ENCODE data around the gene KIF1C. TPM values are rescaled to one million over a fixed set of nuclear protein-coding genes. Genes with fewer than 3 reads are reported as not detected.

KIF1C gene
- total and polyA plus RNA-seq, 4 donors = 10.4 to 62.2 (median 36.8) TPM

DNA sequence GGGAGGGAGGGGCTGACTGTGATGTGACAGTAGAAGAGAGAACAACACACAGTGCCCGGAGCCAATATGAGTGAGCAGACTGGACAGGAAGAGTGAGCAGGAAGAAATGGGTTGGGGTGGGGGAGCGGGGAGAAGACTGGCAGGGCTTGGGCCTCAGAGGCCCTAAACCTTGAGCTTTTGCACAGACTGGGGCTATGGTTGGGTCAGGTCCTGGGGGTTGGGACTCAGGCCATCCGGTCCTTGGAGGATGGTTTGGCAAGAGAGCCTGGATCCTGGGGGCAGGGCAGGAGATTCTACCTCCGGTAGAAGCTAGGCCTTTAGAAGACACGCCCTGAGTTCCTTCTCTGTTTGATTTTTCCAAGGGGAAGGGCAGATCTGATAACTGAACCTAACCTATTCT is 11.3 kb upstream of the KIF1C start:
- Histone ChIP-seq H3K9me3 (ENCODE audit: control insufficient read depth in 4 of 4, low read length in 3 of 4) (no peaks in the 10 kb centered on the region), H3K27ac (ENCODE audit: low read depth in 1 of 2, low read length in 2 of 2) (peak overlapping the region; percentile 76 to 81), H3K27me3 (ENCODE audit: control insufficient read depth in 4 of 4, insufficient read depth in 4 of 4, low read length in 3 of 4) (no peaks in the 10 kb centered on the region), H3K36me3 (ENCODE audit: control insufficient read depth in 4 of 4, insufficient read depth in 3 of 4, low read depth in 1 of 4, low read length in 3 of 4) (peaks cover 2 to 13% (median 7%) of the 10 kb centered on the region in 4 donors), H3K4me3 (ENCODE audit: low read depth in 1 of 3, low read length in 3 of 3) (peak overlapping the region; percentile 18 to 84 (median 78)), H3K4me1 (ENCODE audit: control insufficient read depth in 4 of 4, insufficient read depth in 4 of 4, low read length in 3 of 4) (peaks cover 10 to 21% (median 15%) of the 10 kb centered on the region in 4 donors), H3K9ac (ENCODE audit: low read depth in 1 of 2, low read length in 2 of 2) (peak overlapping the region in 1 of 2 donors; percentile 87)
- TF ChIP-seq, protein P1, sequence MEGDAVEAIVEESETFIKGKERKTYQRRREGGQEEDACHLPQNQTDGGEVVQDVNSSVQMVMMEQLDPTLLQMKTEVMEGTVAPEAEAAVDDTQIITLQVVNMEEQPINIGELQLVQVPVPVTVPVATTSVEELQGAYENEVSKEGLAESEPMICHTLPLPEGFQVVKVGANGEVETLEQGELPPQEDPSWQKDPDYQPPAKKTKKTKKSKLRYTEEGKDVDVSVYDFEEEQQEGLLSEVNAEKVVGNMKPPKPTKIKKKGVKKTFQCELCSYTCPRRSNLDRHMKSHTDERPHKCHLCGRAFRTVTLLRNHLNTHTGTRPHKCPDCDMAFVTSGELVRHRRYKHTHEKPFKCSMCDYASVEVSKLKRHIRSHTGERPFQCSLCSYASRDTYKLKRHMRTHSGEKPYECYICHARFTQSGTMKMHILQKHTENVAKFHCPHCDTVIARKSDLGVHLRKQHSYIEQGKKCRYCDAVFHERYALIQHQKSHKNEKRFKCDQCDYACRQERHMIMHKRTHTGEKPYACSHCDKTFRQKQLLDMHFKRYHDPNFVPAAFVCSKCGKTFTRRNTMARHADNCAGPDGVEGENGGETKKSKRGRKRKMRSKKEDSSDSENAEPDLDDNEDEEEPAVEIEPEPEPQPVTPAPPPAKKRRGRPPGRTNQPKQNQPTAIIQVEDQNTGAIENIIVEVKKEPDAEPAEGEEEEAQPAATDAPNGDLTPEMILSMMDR (IDR thresholded peaks at IDR 0.05; ENCODE audit: low read depth, low read length, missing input control) = no peak
- no peak for TF ChIP-seq TAF1 (conservative IDR thresholded peaks at IDR 0.05)
- TF ChIP-seq HNF4A (conservative IDR thresholded peaks at IDR 0.05) = no peak
- no peak for TF ChIP-seq FOXA2 (IDR thresholded peaks at IDR 0.05)
- TF ChIP-seq NR2F2 (IDR thresholded peaks at IDR 0.05) = no peak
- TF ChIP-seq, protein P2, sequence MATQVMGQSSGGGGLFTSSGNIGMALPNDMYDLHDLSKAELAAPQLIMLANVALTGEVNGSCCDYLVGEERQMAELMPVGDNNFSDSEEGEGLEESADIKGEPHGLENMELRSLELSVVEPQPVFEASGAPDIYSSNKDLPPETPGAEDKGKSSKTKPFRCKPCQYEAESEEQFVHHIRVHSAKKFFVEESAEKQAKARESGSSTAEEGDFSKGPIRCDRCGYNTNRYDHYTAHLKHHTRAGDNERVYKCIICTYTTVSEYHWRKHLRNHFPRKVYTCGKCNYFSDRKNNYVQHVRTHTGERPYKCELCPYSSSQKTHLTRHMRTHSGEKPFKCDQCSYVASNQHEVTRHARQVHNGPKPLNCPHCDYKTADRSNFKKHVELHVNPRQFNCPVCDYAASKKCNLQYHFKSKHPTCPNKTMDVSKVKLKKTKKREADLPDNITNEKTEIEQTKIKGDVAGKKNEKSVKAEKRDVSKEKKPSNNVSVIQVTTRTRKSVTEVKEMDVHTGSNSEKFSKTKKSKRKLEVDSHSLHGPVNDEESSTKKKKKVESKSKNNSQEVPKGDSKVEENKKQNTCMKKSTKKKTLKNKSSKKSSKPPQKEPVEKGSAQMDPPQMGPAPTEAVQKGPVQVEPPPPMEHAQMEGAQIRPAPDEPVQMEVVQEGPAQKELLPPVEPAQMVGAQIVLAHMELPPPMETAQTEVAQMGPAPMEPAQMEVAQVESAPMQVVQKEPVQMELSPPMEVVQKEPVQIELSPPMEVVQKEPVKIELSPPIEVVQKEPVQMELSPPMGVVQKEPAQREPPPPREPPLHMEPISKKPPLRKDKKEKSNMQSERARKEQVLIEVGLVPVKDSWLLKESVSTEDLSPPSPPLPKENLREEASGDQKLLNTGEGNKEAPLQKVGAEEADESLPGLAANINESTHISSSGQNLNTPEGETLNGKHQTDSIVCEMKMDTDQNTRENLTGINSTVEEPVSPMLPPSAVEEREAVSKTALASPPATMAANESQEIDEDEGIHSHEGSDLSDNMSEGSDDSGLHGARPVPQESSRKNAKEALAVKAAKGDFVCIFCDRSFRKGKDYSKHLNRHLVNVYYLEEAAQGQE (IDR thresholded peaks at IDR 0.05) = no peak
- no peak for TF ChIP-seq SP1 (IDR thresholded peaks at IDR 0.05)
- no peak for TF ChIP-seq GABPA (IDR thresholded peaks at IDR 0.05 in 1 of 2, conservative IDR thresholded peaks at IDR 0.05 in 1 of 2)
- TF ChIP-seq RXRA (IDR thresholded peaks at IDR 0.05) = no peak
- TF ChIP-seq, protein P3, sequence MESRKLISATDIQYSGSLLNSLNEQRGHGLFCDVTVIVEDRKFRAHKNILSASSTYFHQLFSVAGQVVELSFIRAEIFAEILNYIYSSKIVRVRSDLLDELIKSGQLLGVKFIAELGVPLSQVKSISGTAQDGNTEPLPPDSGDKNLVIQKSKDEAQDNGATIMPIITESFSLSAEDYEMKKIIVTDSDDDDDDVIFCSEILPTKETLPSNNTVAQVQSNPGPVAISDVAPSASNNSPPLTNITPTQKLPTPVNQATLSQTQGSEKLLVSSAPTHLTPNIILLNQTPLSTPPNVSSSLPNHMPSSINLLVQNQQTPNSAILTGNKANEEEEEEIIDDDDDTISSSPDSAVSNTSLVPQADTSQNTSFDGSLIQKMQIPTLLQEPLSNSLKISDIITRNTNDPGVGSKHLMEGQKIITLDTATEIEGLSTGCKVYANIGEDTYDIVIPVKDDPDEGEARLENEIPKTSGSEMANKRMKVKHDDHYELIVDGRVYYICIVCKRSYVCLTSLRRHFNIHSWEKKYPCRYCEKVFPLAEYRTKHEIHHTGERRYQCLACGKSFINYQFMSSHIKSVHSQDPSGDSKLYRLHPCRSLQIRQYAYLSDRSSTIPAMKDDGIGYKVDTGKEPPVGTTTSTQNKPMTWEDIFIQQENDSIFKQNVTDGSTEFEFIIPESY (IDR thresholded peaks at IDR 0.05) = no peak
- no peak for TF ChIP-seq HNF4G (IDR thresholded peaks at IDR 0.05)
- TF ChIP-seq JUND (IDR thresholded peaks at IDR 0.05) = no peak
- TF ChIP-seq, protein P4, sequence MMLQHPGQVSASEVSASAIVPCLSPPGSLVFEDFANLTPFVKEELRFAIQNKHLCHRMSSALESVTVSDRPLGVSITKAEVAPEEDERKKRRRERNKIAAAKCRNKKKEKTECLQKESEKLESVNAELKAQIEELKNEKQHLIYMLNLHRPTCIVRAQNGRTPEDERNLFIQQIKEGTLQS (IDR thresholded peaks at IDR 0.05) = no peak
- no peak for TF ChIP-seq YY1 (IDR thresholded peaks at IDR 0.05)
- no peak for TF ChIP-seq FOXA1 (IDR thresholded peaks at IDR 0.05)
- no peak for DNase-seq (ENCODE audit: low spot score)
- WGBS = 47% methylated on average over 5 of the region's 5 CpGs
